PC-9 (cell line): ENCODE results near the gene PIK3R1. TPM values are rescaled to one million over a fixed set of nuclear protein-coding genes. Genes with fewer than 3 reads are reported as not detected.

Experiments used
- BruUV-seq: library from RNA; stranded (reverse); fragments of 400-500 nt; replicated peaks from 2 replicates; lab custom pipeline; 2021; lab: Mats Ljungman, UMichigan
- CTCF ChIA-PET: fragments of 300-600 bp; sonication (Branson Sonifier 250); formaldehyde crosslinking; loops from one replicate; lab custom pipeline; 2022; ENCODE audit warnings: antibody characterized with exemption; lab: Charles Lee
- POLR2A ChIA-PET: fragments of 300-600 bp; sonication (Branson Sonifier 250); formaldehyde crosslinking; loops from one replicate; lab custom pipeline; 2022; ENCODE audit warnings: antibody characterized with exemption; ENCODE audit not compliant: unreplicated experiment; lab: Charles Lee
- DNase-seq, 2 experiments: peaks; one replicate each; pipeline versions ENCODE4 v3.0.0 to v3.0.0-alpha.2; 2015 to 2022; ENCODE audit warnings: mixed read lengths in 1 of 2
- H2AFZ ChIP-seq: fragments of 200-600 bp; sonication (generic); 2 replicates; pipeline ENCODE4 v1.8.1; 2017; ENCODE audit warnings: antibody characterized with exemption
- H3F3A ChIP-seq: fragments of 200-600 bp; sonication (generic); 2 replicates; pipeline ENCODE4 v1.8.1; 2017; ENCODE audit warnings: antibody characterized with exemption, mild to moderate bottlenecking, low read depth; ENCODE audit not compliant: insufficient read depth
- H3K27ac ChIP-seq: fragments of 200-600 bp; sonication (generic); 2 replicates; pipeline ENCODE4 v1.6.1; 2016; ENCODE audit warnings: mixed run types
- H3K27me3 ChIP-seq: fragments of 200-600 bp; sonication (generic); 2 replicates; pipeline ENCODE4 v1.6.1; 2016; ENCODE audit warnings: low read depth, mixed run types; ENCODE audit not compliant: insufficient read depth
- H3K36me3 ChIP-seq: fragments of 200-600 bp; sonication (generic); 2 replicates; pipeline ENCODE4 v1.6.1; 2016; ENCODE audit warnings: low read depth, mixed run types
- H3K4me1 ChIP-seq: fragments of 200-600 bp; sonication (generic); replicated peaks from 2 replicates; pipeline ENCODE4 v1.6.1; 2016; ENCODE audit warnings: mixed run types; ENCODE audit not compliant: insufficient read depth
- H3K4me2 ChIP-seq: fragments of 200-600 bp; sonication (generic); 2 replicates; pipeline ENCODE4 v1.6.1; 2017; ENCODE audit warnings: mixed run types
- H3K4me3 ChIP-seq: fragments of 200-600 bp; sonication (generic); 2 replicates; pipeline ENCODE4 v1.6.1; 2016; ENCODE audit warnings: mixed run types
- H3K79me2 ChIP-seq: fragments of 200-600 bp; sonication (generic); 2 replicates; pipeline ENCODE4 v1.6.1; 2017; ENCODE audit warnings: low read depth, mixed run types
- H3K9me2 ChIP-seq: fragments of 200-600 bp; sonication (generic); 2 replicates; pipeline ENCODE4 v1.8.1; 2017; ENCODE audit warnings: mild to moderate bottlenecking; ENCODE audit not compliant: insufficient read depth
- H3K9me3 ChIP-seq: fragments of 200-600 bp; sonication (generic); 2 replicates; pipeline ENCODE4 v1.8.1; 2016; ENCODE audit warnings: low read depth; ENCODE audit not compliant: insufficient read depth
- H4K20me1 ChIP-seq: fragments of 200-600 bp; sonication (generic); 2 replicates; pipeline ENCODE4 v1.8.1; 2017; ENCODE audit not compliant: insufficient read depth
- EZH2 ChIP-seq: fragments of 200-600 bp; sonication (generic); IDR thresholded peaks from 2 replicates; pipeline ENCODE4 v1.8.0; 2017; ENCODE audit warnings: antibody characterized with exemption, low read depth
- intact Hi-C: fragments of 100-400 bp; cut with micrococcal nuclease; formaldehyde crosslinking; loops from one replicate; pipeline ENCODE4 v1.10.0; 2022; ENCODE audit not compliant: unreplicated experiment
- total RNA-seq: library from RNA; stranded (reverse); gene quantifications from 2 replicates; pipeline ENCODE4 v1.2.3, GENCODE V29; 2021
- TF ChIP-seq, protein P1 (sequence below): fragments of 200-600 bp; sonication (generic); conservative IDR thresholded peaks from 2 replicates; pipeline ENCODE4 v1.6.1; 2017; ENCODE audit warnings: mixed run types, antibody characterized with exemption, mild to moderate bottlenecking, moderate library complexity

The PIK3R1 gene
- total RNA-seq, 1 experiment from 2014 or later, result 15.9 TPM

DNA sequence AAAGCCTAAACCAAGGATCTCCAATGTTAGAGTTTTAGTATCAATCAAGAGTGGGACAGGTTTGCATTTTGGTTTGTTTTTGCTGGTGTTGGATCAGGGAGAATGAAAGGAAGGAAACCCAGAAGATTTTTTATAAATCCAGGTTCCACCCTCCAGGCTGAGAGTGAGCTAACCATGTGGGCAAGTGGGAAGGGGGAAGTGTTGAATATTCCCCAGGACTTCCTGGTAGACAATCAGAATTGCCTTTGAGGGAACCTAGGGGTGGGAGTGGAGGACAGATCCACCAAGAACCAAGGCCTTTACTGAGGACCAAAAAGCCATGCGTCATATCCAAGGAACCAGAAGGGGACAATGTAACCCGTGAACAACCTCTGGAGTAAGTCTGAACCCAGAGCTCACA lies 33.5 kb upstream of the PIK3R1 start:
- H3K4me2 ChIP-seq, result no peak overlapping the region
- no TSS peak for BruUV-seq
- H3K79me2 ChIP-seq, result no peaks in the 10 kb centered on the region
- H4K20me1 ChIP-seq, result no peaks in the 10 kb centered on the region
- no peaks in the 10 kb centered on the region for H3K9me2 ChIP-seq
- DNase-seq, result no peak
- H3K27ac ChIP-seq, result no peak overlapping the region
- ChIA-PET POLR2A (no interaction called here), CTCF (no interaction called here)
- H3K27me3 ChIP-seq, result no peaks in the 10 kb centered on the region
- H2AFZ ChIP-seq, result no peak overlapping the region
- no peaks in the 10 kb centered on the region for H3K36me3 ChIP-seq
- H3F3A ChIP-seq, result no peaks in the 10 kb centered on the region
- H3K9me3 ChIP-seq, result no peaks in the 10 kb centered on the region
- no peaks in the 10 kb centered on the region for H3K4me1 ChIP-seq
- TF ChIP-seq EZH2, result no peak
- TF ChIP-seq, protein P1, sequence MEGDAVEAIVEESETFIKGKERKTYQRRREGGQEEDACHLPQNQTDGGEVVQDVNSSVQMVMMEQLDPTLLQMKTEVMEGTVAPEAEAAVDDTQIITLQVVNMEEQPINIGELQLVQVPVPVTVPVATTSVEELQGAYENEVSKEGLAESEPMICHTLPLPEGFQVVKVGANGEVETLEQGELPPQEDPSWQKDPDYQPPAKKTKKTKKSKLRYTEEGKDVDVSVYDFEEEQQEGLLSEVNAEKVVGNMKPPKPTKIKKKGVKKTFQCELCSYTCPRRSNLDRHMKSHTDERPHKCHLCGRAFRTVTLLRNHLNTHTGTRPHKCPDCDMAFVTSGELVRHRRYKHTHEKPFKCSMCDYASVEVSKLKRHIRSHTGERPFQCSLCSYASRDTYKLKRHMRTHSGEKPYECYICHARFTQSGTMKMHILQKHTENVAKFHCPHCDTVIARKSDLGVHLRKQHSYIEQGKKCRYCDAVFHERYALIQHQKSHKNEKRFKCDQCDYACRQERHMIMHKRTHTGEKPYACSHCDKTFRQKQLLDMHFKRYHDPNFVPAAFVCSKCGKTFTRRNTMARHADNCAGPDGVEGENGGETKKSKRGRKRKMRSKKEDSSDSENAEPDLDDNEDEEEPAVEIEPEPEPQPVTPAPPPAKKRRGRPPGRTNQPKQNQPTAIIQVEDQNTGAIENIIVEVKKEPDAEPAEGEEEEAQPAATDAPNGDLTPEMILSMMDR, result no peak
- H3K4me3 ChIP-seq, result no peak overlapping the region
- intact Hi-C loops, result no loop called here

DNA sequence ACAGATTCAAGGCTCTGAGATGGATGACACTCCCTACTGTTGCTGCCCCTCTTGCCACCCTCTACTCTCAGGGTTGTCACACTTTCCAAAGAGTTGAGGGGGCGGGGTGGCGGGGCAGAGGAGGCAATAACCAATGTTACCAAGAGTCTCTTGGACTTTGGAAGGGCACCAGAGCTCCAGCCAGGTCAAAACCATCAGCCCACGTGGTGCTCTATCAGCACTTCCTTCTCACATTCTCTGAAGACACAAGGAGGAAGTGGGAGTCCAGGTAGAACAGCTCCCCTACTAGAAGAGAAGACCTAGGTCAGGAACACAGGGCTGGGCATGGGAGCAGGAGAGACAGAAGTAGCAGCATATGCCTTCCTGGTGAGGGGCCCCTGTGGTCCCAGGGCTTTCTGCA lies 33.0 kb upstream of the PIK3R1 start:
- H4K20me1 ChIP-seq, result no peaks in the 10 kb centered on the region
- intact Hi-C loops, result no loop called here
- no peaks in the 10 kb centered on the region for H3K27me3 ChIP-seq
- no peaks in the 10 kb centered on the region for H3K4me1 ChIP-seq
- CTCF ChIA-PET, result no interaction called here
- H2AFZ ChIP-seq, result no peak overlapping the region
- BruUV-seq, result no TSS peak
- H3K4me2 ChIP-seq, result no peak overlapping the region
- H3F3A ChIP-seq, result no peaks in the 10 kb centered on the region
- H3K36me3 ChIP-seq, result no peaks in the 10 kb centered on the region
- no peak overlapping the region for H3K4me3 ChIP-seq
- H3K79me2 ChIP-seq, result no peaks in the 10 kb centered on the region
- no peak for TF ChIP-seq EZH2
- TF ChIP-seq, protein P1, result no peak
- no peaks in the 10 kb centered on the region for H3K9me3 ChIP-seq
- no peak for DNase-seq
- no peak overlapping the region for H3K27ac ChIP-seq
- POLR2A ChIA-PET, result no interaction called here
- H3K9me2 ChIP-seq, result no peaks in the 10 kb centered on the region

DNA sequence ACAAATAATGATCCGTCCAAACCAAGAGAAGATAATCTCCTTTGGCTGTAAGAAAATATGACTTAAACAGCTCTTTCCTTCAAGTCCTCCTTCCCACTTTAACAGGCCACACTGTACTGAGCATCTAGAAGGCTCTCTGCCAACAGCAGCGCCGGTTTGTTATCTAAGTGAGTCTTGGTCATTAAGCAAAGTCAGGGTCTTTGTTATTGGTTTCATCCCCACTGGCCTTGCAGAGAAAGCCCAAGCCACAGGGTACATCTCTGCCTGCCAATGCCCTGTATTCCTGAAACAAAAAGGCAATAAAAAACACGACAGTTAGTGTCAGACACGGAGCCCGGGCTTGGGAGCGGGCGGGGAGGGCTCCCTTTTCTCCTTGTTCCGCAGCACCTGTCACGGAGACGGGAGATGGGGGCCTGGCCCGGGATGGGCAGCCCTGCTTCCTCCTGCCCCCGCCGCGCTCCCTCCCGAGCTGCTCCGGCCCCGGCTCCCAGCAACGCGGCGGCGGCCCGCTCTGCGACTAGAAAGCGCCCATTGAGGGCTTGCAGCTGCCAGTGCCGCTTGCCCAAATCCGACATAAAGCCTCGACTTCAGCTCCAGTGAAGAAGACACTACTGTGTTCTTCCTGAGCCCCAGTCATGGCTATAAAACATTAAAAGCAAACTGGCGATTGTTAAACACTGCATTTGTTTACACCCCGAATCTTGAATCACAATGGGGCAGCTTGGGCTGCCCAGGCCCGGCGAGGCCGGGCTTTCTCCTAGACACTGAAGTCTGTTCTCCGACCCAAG lies 28.1 kb upstream of the PIK3R1 start:
- no peaks in the 10 kb centered on the region for H4K20me1 ChIP-seq
- H3K4me1 ChIP-seq, result no peaks in the 10 kb centered on the region
- no peaks in the 10 kb centered on the region for H3K27me3 ChIP-seq
- intact Hi-C loops, result no loop called here
- no peak overlapping the region for H3K4me2 ChIP-seq
- no peaks in the 10 kb centered on the region for H3F3A ChIP-seq
- H3K79me2 ChIP-seq, result no peaks in the 10 kb centered on the region
- H3K27ac ChIP-seq, result no peak overlapping the region
- no peak overlapping the region for H3K4me3 ChIP-seq
- no peaks in the 10 kb centered on the region for H3K9me3 ChIP-seq
- no peak for DNase-seq
- no peaks in the 10 kb centered on the region for H3K36me3 ChIP-seq
- no TSS peak for BruUV-seq
- TF ChIP-seq, protein P1, result no peak
- no peak for TF ChIP-seq EZH2
- CTCF ChIA-PET, result no interaction called here
- no peaks in the 10 kb centered on the region for H3K9me2 ChIP-seq
- POLR2A ChIA-PET, result no interaction called here
- no peak overlapping the region for H2AFZ ChIP-seq
